Renal cortical epithelial cell (primary cell): ENCODE data around the gene ATG7. TPM values are rescaled to one million over a fixed set of nuclear protein-coding genes. Genes with fewer than 3 reads are reported as not detected.

Experiments used
- DNase-seq: peaks from one replicate; pipeline ENCODE4 v3.0.0-alpha.2; 2011; ENCODE audit warnings: low read depth
- total RNA-seq: library from RNA; depleted of rRNA; stranded (reverse); fragments of >200 nt; gene quantifications from 2 replicates; pipeline ENCODE4 v1.2.3, GENCODE V29; 2014

The ATG7 gene
- total RNA-seq, 1 donor from 2014 or later = 98.7 TPM

- DNase-seq = no peak
Observed at GRCh38 chr3:11356269-11356668, 84.1 kb downstream of the ATG7 start.

- peak; percentile 38 for DNase-seq
Observed at GRCh38 chr3:11362600-11362999, 90.4 kb downstream of the ATG7 start.

GRCh38 chr3:11363715-11364114 lies 91.5 kb downstream of the ATG7 start:
- DNase-seq = no peak

- DNase-seq = peak; percentile 71
Observed at GRCh38 chr3:11364181-11364580, 92.0 kb downstream of the ATG7 start.

- DNase-seq = peak; percentile 84
Observed at GRCh38 chr3:11367143-11367693, 95.0 kb downstream of the ATG7 start.

GRCh38 chr3:11370191-11370590 lies 98.0 kb downstream of the ATG7 start:
- no peak for DNase-seq

- DNase-seq = no peak
Observed at GRCh38 chr3:11370966-11371365, 98.8 kb downstream of the ATG7 start.

- DNase-seq = no peak
Observed at GRCh38 chr3:11371747-11372146, 99.5 kb downstream of the ATG7 start.

GRCh38 chr3:11373235-11373634 lies 101.0 kb downstream of the ATG7 start:
- no peak for DNase-seq

- no peak for DNase-seq
Observed at GRCh38 chr3:11373654-11374053, 101.5 kb downstream of the ATG7 start.

- DNase-seq = no peak
Observed at GRCh38 chr3:11375333-11376088, 103.3 kb downstream of the ATG7 start.

- no peak for DNase-seq
Observed at GRCh38 chr3:11377719-11378118, 105.5 kb downstream of the ATG7 start.

GRCh38 chr3:11379238-11379823 lies 107.1 kb downstream of the ATG7 start:
- peak; percentile 51 for DNase-seq

- no peak for DNase-seq
Observed at GRCh38 chr3:11379824-11380701, 107.9 kb downstream of the ATG7 start.

- DNase-seq = no peak
Observed at GRCh38 chr3:11381141-11381540, 108.9 kb downstream of the ATG7 start.

GRCh38 chr3:11381563-11381962 lies 109.4 kb downstream of the ATG7 start:
- no peak for DNase-seq

- no peak for DNase-seq
Observed at GRCh38 chr3:11382146-11382745, 110.0 kb downstream of the ATG7 start.

- DNase-seq = no peak
Observed at GRCh38 chr3:11384074-11384473, 111.9 kb downstream of the ATG7 start.

- peak; percentile 39 for DNase-seq
Observed at GRCh38 chr3:11385326-11385725, 113.1 kb downstream of the ATG7 start.

- peak; percentile 83 for DNase-seq
Observed at GRCh38 chr3:11385891-11386290, 113.7 kb downstream of the ATG7 start.

- no peak for DNase-seq
Observed at GRCh38 chr3:11386465-11387113, 114.4 kb downstream of the ATG7 start.
